Thoracic aorta (tissue), 2 donors: Measurements from ENCODE around the gene HSD17B12. TPM values are rescaled to one million over a fixed set of nuclear protein-coding genes. Genes with fewer than 3 reads are reported as not detected.

ENCODE experiments used
- ATAC-seq: fragments of 150-250 bp; one replicate; pipeline ENCODE4 v1.8.0; 2017; ENCODE audit warnings: low read depth; ENCODE audit not compliant: insufficient number of reproducible peaks, low FRiP score
- DNase-seq: peaks from one replicate; pipeline ENCODE4 v3.0.0-alpha.2; 2020; ENCODE audit warnings: low spot score
- H3K27ac ChIP-seq, 2 donors: fragments of 200-600 bp; sonication (generic); 1 replicate in 1 of 2; 2 replicates in 1 of 2; pipeline ENCODE4 v1.5.1; 2016; ENCODE audit warnings: mild to moderate bottlenecking in 2 of 2, moderate library complexity in 2 of 2
- H3K27me3 ChIP-seq: fragments of 200-600 bp; sonication (generic); replicated peaks from 2 replicates; pipeline ENCODE4 v1.6.0; 2016; ENCODE audit warnings: mild to moderate bottlenecking; ENCODE audit not compliant: insufficient read depth
- H3K36me3 ChIP-seq: fragments of 200-600 bp; sonication (generic); one replicate; pipeline ENCODE4 v1.5.1; 2016
- H3K4me1 ChIP-seq, 2 donors: fragments of 200-600 bp; sonication (generic); 1 replicate in 1 of 2; 2 replicates in 1 of 2; pipeline versions ENCODE4 v1.5.1 to v1.6.0; 2016; ENCODE audit warnings: low read depth in 2 of 2, mild to moderate bottlenecking in 1 of 2; ENCODE audit not compliant: control insufficient read depth in 1 of 2
- H3K4me3 ChIP-seq: fragments of 200-600 bp; sonication (generic); 2 replicates; pipeline ENCODE4 v1.5.1; 2016; ENCODE audit warnings: mild to moderate bottlenecking
- H3K9me3 ChIP-seq: fragments of 200-600 bp; sonication (generic); 2 replicates; pipeline ENCODE4 v1.5.1; 2016
- CTCF ChIP-seq: fragments of 200-600 bp; sonication (generic); IDR thresholded peaks from one replicate; pipeline ENCODE4 v1.5.1; 2019; ENCODE audit warnings: antibody characterized with exemption
- total RNA-seq, 2 donors: library from RNA; depleted of rRNA; stranded (reverse); fragments of >200 nt; gene quantifications; one replicate each; pipeline versions ENCODE4 v1.1.0 to v1.2.3, GENCODE V29; 2016

The HSD17B12 gene
- total RNA-seq, 2 donors from 2014 or later: 91.7 to 97.4 TPM

GRCh38 chr11:43706631-43707030, 26.1 kb downstream of the HSD17B12 start:
- no peak overlapping the region for H3K4me3 ChIP-seq
- DNase-seq: no peak
- H3K4me1 ChIP-seq: no peaks in the 10 kb centered on the region
- H3K27me3 ChIP-seq: no peaks in the 10 kb centered on the region
- ATAC-seq: no peak
- H3K27ac ChIP-seq: no peak overlapping the region
- no peak for TF ChIP-seq CTCF
- peaks cover 3% of the 10 kb centered on the region for H3K9me3 ChIP-seq
- no peaks in the 10 kb centered on the region for H3K36me3 ChIP-seq

- H3K36me3 ChIP-seq: no peaks in the 10 kb centered on the region
- no peaks in the 10 kb centered on the region for H3K27me3 ChIP-seq
- peak; percentile 17 for TF ChIP-seq CTCF
- ATAC-seq: no peak
- no peaks in the 10 kb centered on the region for H3K9me3 ChIP-seq
- no peak overlapping the region for H3K4me3 ChIP-seq
- H3K27ac ChIP-seq: no peak overlapping the region
- no peak for DNase-seq
- H3K4me1 ChIP-seq: no peaks in the 10 kb centered on the region
These were observed 28.2 kb downstream of the HSD17B12 start for GRCh38 chr11:43708776-43709175.

- ATAC-seq (no peak), DNase-seq (no peak)
- H3K4me3 ChIP-seq: no peak overlapping the region
- no peaks in the 10 kb centered on the region for H3K4me1 ChIP-seq
- no peaks in the 10 kb centered on the region for H3K36me3 ChIP-seq
- H3K9me3 ChIP-seq: no peaks in the 10 kb centered on the region
- no peak overlapping the region for H3K27ac ChIP-seq
- TF ChIP-seq CTCF: no peak
- no peaks in the 10 kb centered on the region for H3K27me3 ChIP-seq
These were observed 29.2 kb downstream of the HSD17B12 start for GRCh38 chr11:43709689-43710088.

- H3K27ac ChIP-seq: no peak overlapping the region
- no peak for TF ChIP-seq CTCF
- H3K4me1 ChIP-seq: peaks cover 0 to 12% of the 10 kb centered on the region in 2 donors
- H3K36me3 ChIP-seq: no peaks in the 10 kb centered on the region
- no peak for ATAC-seq
- no peak for DNase-seq
- H3K27me3 ChIP-seq: no peaks in the 10 kb centered on the region
- no peaks in the 10 kb centered on the region for H3K9me3 ChIP-seq
- no peak overlapping the region for H3K4me3 ChIP-seq
These were observed 32.1 kb downstream of the HSD17B12 start for GRCh38 chr11:43712676-43713075.

GRCh38 chr11:43718373-43718772, 37.8 kb downstream of the HSD17B12 start:
- Histone ChIP-seq H3K27me3 (no peaks in the 10 kb centered on the region), H3K36me3 (no peaks in the 10 kb centered on the region), H3K4me3 (no peak overlapping the region), H3K27ac (no peak overlapping the region), H3K4me1 (peaks cover 15 to 17% of the 10 kb centered on the region in 2 donors), H3K9me3 (no peaks in the 10 kb centered on the region)
- no peak for ATAC-seq
- DNase-seq: no peak
- no peak for TF ChIP-seq CTCF
